HEK293 (cell line): ENCODE data around the gene PEX10.

Experiments used
- CTCF ChIP-seq: fragments of 450-650 bp; formaldehyde crosslinking; IDR thresholded peaks from 2 replicates; pipeline ENCODE4 v1.5.1; 2016; ENCODE audit warnings: missing biosample characterization, missing genetic modification characterization
- KLF7 ChIP-seq: fragments of 450-650 bp; formaldehyde crosslinking; IDR thresholded peaks from 2 replicates; pipeline ENCODE4 v1.5.1; 2016; ENCODE audit warnings: missing biosample characterization, missing genetic modification characterization, borderline replicate concordance
- ZBTB26 ChIP-seq: fragments of 450-650 bp; formaldehyde crosslinking; optimal IDR thresholded peaks from 2 replicates; pipeline ENCODE3; 2016; ENCODE audit warnings: missing biosample characterization, mild to moderate bottlenecking, missing genetic modification characterization
- ZEB2 ChIP-seq: fragments of 450-650 bp; formaldehyde crosslinking; IDR thresholded peaks from 2 replicates; pipeline ENCODE4 v1.5.1; 2016; ENCODE audit warnings: missing biosample characterization, missing genetic modification characterization
- ZNF510 ChIP-seq: fragments of 450-650 bp; formaldehyde crosslinking; IDR thresholded peaks from 2 replicates; pipeline ENCODE4 v1.5.1; 2018; ENCODE audit warnings: mild to moderate bottlenecking, missing genetic modification characterization, missing biosample characterization; ENCODE audit not compliant: insufficient replicate concordance
- TF ChIP-seq, protein P1 (sequence below): fragments of 450-650 bp; formaldehyde crosslinking; IDR thresholded peaks from 2 replicates; pipeline ENCODE4 v1.5.1; 2017; ENCODE audit warnings: missing biosample characterization, missing genetic modification characterization
- TF ChIP-seq, protein P2 (sequence below): fragments of 450-650 bp; formaldehyde crosslinking; IDR thresholded peaks from 2 replicates; pipeline ENCODE4 v1.5.1; 2017; ENCODE audit warnings: missing biosample characterization, missing genetic modification characterization

GRCh38 chr1:2446394-2446793 is 34.0 kb upstream of the PEX10 start:
- TF ChIP-seq CTCF (tag by site-specific recombination), result no peak
- TF ChIP-seq, protein P1, sequence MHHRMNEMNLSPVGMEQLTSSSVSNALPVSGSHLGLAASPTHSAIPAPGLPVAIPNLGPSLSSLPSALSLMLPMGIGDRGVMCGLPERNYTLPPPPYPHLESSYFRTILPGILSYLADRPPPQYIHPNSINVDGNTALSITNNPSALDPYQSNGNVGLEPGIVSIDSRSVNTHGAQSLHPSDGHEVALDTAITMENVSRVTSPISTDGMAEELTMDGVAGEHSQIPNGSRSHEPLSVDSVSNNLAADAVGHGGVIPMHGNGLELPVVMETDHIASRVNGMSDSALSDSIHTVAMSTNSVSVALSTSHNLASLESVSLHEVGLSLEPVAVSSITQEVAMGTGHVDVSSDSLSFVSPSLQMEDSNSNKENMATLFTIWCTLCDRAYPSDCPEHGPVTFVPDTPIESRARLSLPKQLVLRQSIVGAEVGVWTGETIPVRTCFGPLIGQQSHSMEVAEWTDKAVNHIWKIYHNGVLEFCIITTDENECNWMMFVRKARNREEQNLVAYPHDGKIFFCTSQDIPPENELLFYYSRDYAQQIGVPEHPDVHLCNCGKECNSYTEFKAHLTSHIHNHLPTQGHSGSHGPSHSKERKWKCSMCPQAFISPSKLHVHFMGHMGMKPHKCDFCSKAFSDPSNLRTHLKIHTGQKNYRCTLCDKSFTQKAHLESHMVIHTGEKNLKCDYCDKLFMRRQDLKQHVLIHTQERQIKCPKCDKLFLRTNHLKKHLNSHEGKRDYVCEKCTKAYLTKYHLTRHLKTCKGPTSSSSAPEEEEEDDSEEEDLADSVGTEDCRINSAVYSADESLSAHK, result no peak
- no peak for TF ChIP-seq ZNF510
- TF ChIP-seq ZBTB26 (tag by site-specific recombination), result no peak
- no peak for TF ChIP-seq ZEB2
- TF ChIP-seq, protein P2, sequence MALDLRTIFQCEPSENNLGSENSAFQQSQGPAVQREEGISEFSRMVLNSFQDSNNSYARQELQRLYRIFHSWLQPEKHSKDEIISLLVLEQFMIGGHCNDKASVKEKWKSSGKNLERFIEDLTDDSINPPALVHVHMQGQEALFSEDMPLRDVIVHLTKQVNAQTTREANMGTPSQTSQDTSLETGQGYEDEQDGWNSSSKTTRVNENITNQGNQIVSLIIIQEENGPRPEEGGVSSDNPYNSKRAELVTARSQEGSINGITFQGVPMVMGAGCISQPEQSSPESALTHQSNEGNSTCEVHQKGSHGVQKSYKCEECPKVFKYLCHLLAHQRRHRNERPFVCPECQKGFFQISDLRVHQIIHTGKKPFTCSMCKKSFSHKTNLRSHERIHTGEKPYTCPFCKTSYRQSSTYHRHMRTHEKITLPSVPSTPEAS, result no peak
- TF ChIP-seq KLF7 (tag by site-specific recombination), result no peak
